Parathyroid adenoma (tissue), 2 donors: ENCODE measurements around the gene CDC42.
"Not testable (repeated sequence)": the region's sequence is repeated elsewhere in the genome, so short reads cannot be mapped to it uniquely, and the experiment has no call there.

Experiments
- H2AFZ ChIP-seq: fragments of 300-600 bp; sonication (generic); one replicate; pipeline ENCODE4 v1.7.0; 2017; ENCODE audit warnings: antibody characterized with exemption, mild to moderate bottlenecking
- H3K27ac ChIP-seq: fragments of 300-600 bp; sonication (generic); one replicate; pipeline ENCODE4 v1.7.0; 2017
- H3K27me3 ChIP-seq: fragments of 300-600 bp; sonication (generic); one replicate; pipeline ENCODE4 v1.7.0; 2017; ENCODE audit warnings: low read length; ENCODE audit not compliant: control insufficient read depth, insufficient read depth
- H3K36me3 ChIP-seq: fragments of 300-600 bp; sonication (generic); one replicate; pipeline ENCODE4 v1.7.0; 2017; ENCODE audit warnings: low read length; ENCODE audit not compliant: control insufficient read depth, insufficient read depth
- H3K4me1 ChIP-seq: fragments of 300-600 bp; sonication (generic); one replicate; pipeline ENCODE4 v1.7.0; 2017; ENCODE audit warnings: control low read depth
- H3K4me2 ChIP-seq: fragments of 300-600 bp; sonication (generic); one replicate; pipeline ENCODE4 v1.7.0; 2017; ENCODE audit warnings: low read length
- H3K4me3 ChIP-seq: fragments of 300-600 bp; sonication (generic); one replicate; pipeline ENCODE4 v1.7.0; 2017; ENCODE audit warnings: low read depth, low read length
- H3K79me2 ChIP-seq: fragments of 300-600 bp; sonication (generic); one replicate; pipeline ENCODE4 v1.7.0; 2017; ENCODE audit warnings: control low read depth
- H3K9ac ChIP-seq: fragments of 300-600 bp; sonication (generic); one replicate; pipeline ENCODE4 v1.7.0; 2017; ENCODE audit warnings: mild to moderate bottlenecking
- H3K9me3 ChIP-seq: fragments of 300-600 bp; sonication (generic); one replicate; pipeline ENCODE4 v1.7.0; 2017; ENCODE audit warnings: low read length; ENCODE audit not compliant: control insufficient read depth
- CTCF ChIP-seq: fragments of 300-600 bp; sonication (generic); IDR thresholded peaks from one replicate; pipeline ENCODE4 v1.7.0; 2017; ENCODE audit warnings: antibody characterized with exemption, mild to moderate bottlenecking
- donor health status: primary hyperparathyroidism.

The CDC42 gene

GRCh38 chr1:22026924-22027289 lies 25.6 kb upstream of the CDC42 start:
- Histone ChIP-seq H3K4me3 (no peak overlapping the region), H3K27ac (no peak overlapping the region), H3K9me3 (no peaks in the 10 kb centered on the region), H3K27me3 (no peaks in the 10 kb centered on the region), H3K36me3 (no peaks in the 10 kb centered on the region), H3K4me2 (no peak overlapping the region), H3K9ac (no peak overlapping the region), H3K4me1 (peaks cover 4% of the 10 kb centered on the region), H2AFZ (no peak overlapping the region), H3K79me2 (no peaks in the 10 kb centered on the region)
- TF ChIP-seq CTCF: no peak

- H3K79me2 ChIP-seq: no peaks in the 10 kb centered on the region
- H3K27me3 ChIP-seq: no peaks in the 10 kb centered on the region
- peaks cover 4% of the 10 kb centered on the region for H3K4me1 ChIP-seq
- no peaks in the 10 kb centered on the region for H3K9me3 ChIP-seq
- H3K4me2 ChIP-seq: peak overlapping the region; percentile 23
- no peak overlapping the region for H3K4me3 ChIP-seq
- TF ChIP-seq CTCF: no peak
- H3K9ac ChIP-seq: no peak overlapping the region
- H3K27ac ChIP-seq: no peak overlapping the region
- H2AFZ ChIP-seq: no peak overlapping the region
- H3K36me3 ChIP-seq: no peaks in the 10 kb centered on the region
These were observed 22.5 kb upstream of the CDC42 start for GRCh38 chr1:22030057-22030456.

GRCh38 chr1:22030473-22030872 lies 22.0 kb upstream of the CDC42 start:
- TF ChIP-seq CTCF: no peak
- Histone ChIP-seq H2AFZ (no peak overlapping the region), H3K27ac (no peak overlapping the region), H3K4me2 (peak overlapping the region; percentile 23), H3K9ac (no peak overlapping the region), H3K79me2 (no peaks in the 10 kb centered on the region), H3K27me3 (no peaks in the 10 kb centered on the region), H3K4me3 (no peak overlapping the region), H3K4me1 (peaks cover 4% of the 10 kb centered on the region), H3K36me3 (no peaks in the 10 kb centered on the region), H3K9me3 (no peaks in the 10 kb centered on the region)

- Histone ChIP-seq H3K9ac (no peak overlapping the region), H3K4me1 (peaks cover 4% of the 10 kb centered on the region), H3K4me3 (no peak overlapping the region), H3K79me2 (no peaks in the 10 kb centered on the region), H3K27me3 (no peaks in the 10 kb centered on the region), H3K4me2 (peak overlapping the region; percentile 55), H3K36me3 (no peaks in the 10 kb centered on the region), H3K9me3 (no peaks in the 10 kb centered on the region), H3K27ac (no peak overlapping the region), H2AFZ (no peak overlapping the region)
- TF ChIP-seq CTCF: no peak
These were observed 21.1 kb upstream of the CDC42 start for GRCh38 chr1:22031214-22031962.

- not testable (repeated sequence) for H3K79me2 ChIP-seq, H3K4me3 ChIP-seq, H3K4me2 ChIP-seq, H3K27ac ChIP-seq, H2AFZ ChIP-seq, H3K9me3 ChIP-seq, H3K9ac ChIP-seq, H3K27me3 ChIP-seq, H3K4me1 ChIP-seq, H3K36me3 ChIP-seq
These were observed 17.7 kb upstream of the CDC42 start for GRCh38 chr1:22034834-22035233.
